Ovary (tissue), 3 donors: Measurements from ENCODE around the gene HMG20B.

Source experiments
- EP300 ChIP-seq: sonication (generic); formaldehyde crosslinking; IDR thresholded peaks from one replicate; pipeline ENCODE4 v1.6.1; 2017; ENCODE audit warnings: antibody characterized with exemption
- POLR2A ChIP-seq: fragments of 450-650 bp; IDR thresholded peaks from one replicate; pipeline ENCODE4 v1.6.1; 2017; ENCODE audit warnings: antibody characterized with exemption, mild to moderate bottlenecking, moderate library complexity
- TF ChIP-seq, protein P1 (sequence below), 3 donors: fragments of 450-650 bp in 2 of 3; fragments of 200-600 bp in 1 of 3; IDR thresholded peaks; one replicate each; pipeline versions ENCODE4 v1.5.1 to v1.8.0; 2016 to 2022; ENCODE audit warnings: antibody characterized with exemption in 3 of 3, mild to moderate bottlenecking in 1 of 3
- donor health status: DM: no; HTN: no; CAD: no.

DNA sequence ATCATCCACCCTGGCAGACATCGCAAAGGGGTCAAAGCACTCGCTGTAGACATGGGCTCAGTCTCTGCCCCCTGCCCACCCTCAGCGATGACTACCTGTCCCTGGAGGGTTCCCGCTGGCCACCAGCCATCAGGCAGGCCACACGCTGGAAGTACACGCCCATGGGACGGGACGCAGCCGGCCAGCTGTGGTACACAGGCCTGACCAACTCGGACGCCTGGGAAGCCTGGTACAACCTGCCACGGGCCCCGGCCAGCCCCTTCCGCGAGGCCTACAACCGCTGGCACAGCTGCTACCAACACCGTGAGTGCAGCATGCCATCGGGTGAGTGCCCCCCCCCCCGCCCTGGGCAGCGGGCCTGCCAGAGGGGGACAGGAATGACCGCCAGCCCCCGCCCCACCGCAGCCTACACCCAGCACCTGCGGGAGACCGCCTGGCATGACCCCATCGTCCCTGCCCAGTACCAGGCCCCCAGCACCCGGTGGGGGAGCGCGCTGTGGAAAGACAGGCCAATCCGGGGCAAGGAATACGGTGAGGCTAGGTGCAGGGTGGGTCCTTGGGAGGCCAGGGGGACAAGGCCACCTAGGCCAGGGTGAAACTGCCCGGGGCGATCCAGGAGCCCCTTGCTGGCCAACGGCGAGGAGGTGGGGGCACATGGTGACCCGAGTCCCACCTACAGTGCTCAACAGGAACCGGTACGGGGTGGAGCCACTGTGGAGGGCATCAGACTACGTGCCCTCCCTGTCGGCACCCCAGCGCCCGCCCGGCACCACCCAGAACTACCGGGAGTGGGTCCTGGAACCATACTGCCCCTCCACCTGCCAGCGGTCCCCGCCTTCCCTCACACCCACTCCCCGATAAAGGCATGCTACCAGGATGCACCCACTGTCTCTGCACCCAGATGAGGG is 29.3 kb upstream of the HMG20B start:
- TF ChIP-seq, protein P1, sequence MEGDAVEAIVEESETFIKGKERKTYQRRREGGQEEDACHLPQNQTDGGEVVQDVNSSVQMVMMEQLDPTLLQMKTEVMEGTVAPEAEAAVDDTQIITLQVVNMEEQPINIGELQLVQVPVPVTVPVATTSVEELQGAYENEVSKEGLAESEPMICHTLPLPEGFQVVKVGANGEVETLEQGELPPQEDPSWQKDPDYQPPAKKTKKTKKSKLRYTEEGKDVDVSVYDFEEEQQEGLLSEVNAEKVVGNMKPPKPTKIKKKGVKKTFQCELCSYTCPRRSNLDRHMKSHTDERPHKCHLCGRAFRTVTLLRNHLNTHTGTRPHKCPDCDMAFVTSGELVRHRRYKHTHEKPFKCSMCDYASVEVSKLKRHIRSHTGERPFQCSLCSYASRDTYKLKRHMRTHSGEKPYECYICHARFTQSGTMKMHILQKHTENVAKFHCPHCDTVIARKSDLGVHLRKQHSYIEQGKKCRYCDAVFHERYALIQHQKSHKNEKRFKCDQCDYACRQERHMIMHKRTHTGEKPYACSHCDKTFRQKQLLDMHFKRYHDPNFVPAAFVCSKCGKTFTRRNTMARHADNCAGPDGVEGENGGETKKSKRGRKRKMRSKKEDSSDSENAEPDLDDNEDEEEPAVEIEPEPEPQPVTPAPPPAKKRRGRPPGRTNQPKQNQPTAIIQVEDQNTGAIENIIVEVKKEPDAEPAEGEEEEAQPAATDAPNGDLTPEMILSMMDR (IDR thresholded peaks at IDR 0.05) = no peak
- no peak for TF ChIP-seq EP300
- TF ChIP-seq POLR2A = no peak
